ENCODE results near the gene GNB5. TPM values are rescaled to one million over a fixed set of nuclear protein-coding genes. Genes with fewer than 3 reads are reported as not detected.

The GNB5 gene
- total RNA-seq, 1 experiment from 2014 or later: 29.8 TPM

- no peak overlapping the region for H3K14ac ChIP-seq (ENCODE audit: insufficient read depth, low read length)
- H3K56ac ChIP-seq (ENCODE audit: insufficient read length, low read depth, low read length): no peak overlapping the region
- TF ChIP-seq, protein P1, sequence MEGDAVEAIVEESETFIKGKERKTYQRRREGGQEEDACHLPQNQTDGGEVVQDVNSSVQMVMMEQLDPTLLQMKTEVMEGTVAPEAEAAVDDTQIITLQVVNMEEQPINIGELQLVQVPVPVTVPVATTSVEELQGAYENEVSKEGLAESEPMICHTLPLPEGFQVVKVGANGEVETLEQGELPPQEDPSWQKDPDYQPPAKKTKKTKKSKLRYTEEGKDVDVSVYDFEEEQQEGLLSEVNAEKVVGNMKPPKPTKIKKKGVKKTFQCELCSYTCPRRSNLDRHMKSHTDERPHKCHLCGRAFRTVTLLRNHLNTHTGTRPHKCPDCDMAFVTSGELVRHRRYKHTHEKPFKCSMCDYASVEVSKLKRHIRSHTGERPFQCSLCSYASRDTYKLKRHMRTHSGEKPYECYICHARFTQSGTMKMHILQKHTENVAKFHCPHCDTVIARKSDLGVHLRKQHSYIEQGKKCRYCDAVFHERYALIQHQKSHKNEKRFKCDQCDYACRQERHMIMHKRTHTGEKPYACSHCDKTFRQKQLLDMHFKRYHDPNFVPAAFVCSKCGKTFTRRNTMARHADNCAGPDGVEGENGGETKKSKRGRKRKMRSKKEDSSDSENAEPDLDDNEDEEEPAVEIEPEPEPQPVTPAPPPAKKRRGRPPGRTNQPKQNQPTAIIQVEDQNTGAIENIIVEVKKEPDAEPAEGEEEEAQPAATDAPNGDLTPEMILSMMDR (conservative IDR thresholded peaks at IDR 0.05): no peak
- no peaks in the 10 kb centered on the region for H3K79me1 ChIP-seq (ENCODE audit: insufficient read depth, low read depth, low read length, poor library complexity, severe bottlenecking)
- DNase-seq: peak; percentile 81
- H3K23me2 ChIP-seq (ENCODE audit: insufficient read length, low read depth, low read length, poor library complexity, severe bottlenecking): no peaks in the 10 kb centered on the region
- H3T11ph ChIP-seq (ENCODE audit: low read length): no peak overlapping the region
- no peak overlapping the region for H2BK5ac ChIP-seq (ENCODE audit: insufficient read length, low read length)
- no peaks in the 10 kb centered on the region for H4K20me1 ChIP-seq (ENCODE audit: control insufficient read depth, insufficient read depth, insufficient read length)
- H4K5ac ChIP-seq (ENCODE audit: insufficient read length, low read depth, low read length): no peak overlapping the region
- no peak overlapping the region for H4K91ac ChIP-seq (ENCODE audit: insufficient read length, low read depth, low read length)
- no peaks in the 10 kb centered on the region; the same call in 1 of the 2 replicates for H3K27me3 Mint-ChIP-seq (ENCODE audit: low read depth)
- no peak overlapping the region for H2AK5ac ChIP-seq (ENCODE audit: insufficient read length, low read length)
- H2BK20ac ChIP-seq (ENCODE audit: low read depth, low read length, poor library complexity, severe bottlenecking): no peak overlapping the region
- H3K9me3 ChIP-seq (ENCODE audit: control insufficient read depth, low read depth, low read length): no peaks in the 10 kb centered on the region
- H2BK12ac ChIP-seq (ENCODE audit: insufficient read length, low read depth, low read length): no peak overlapping the region
- H4K8ac ChIP-seq (replicated peaks; ENCODE audit: insufficient read length, low read depth, low read length): no peak overlapping the region
- no peak overlapping the region for H2BK15ac ChIP-seq (ENCODE audit: low read depth, low read length)
- H3K9me3 Mint-ChIP-seq: no peaks in the 10 kb centered on the region
- H3K18ac ChIP-seq (ENCODE audit: insufficient read length, low read depth, low read length): no peak overlapping the region
- H3K4ac ChIP-seq (ENCODE audit: low read depth, low read length): no peak overlapping the region
- no CpG with 5 or more reads among the region's 8 CpGs for WGBS (ENCODE audit: extremely low coverage, insufficient read length, low lambda C conversion rate)
- peaks cover 4 to 34% (median 29%) of the 10 kb centered on the region in 3 experiments; a peak in 6 of 7 replicates for H3K36me3 Mint-ChIP-seq (ENCODE audit: insufficient read depth in 1 of 3, low read depth in 3 of 3)
- H3K4me1 ChIP-seq (ENCODE audit: insufficient read depth, low read length): no peaks in the 10 kb centered on the region
- no peaks in the 10 kb centered on the region for H3K27me3 ChIP-seq (ENCODE audit: insufficient read depth, low read length)
- H3K4me3 Mint-ChIP-seq: no peak overlapping the region
- no peaks in the 10 kb centered on the region for H3K4me1 Mint-ChIP-seq
- no peak overlapping the region for H3K27ac ChIP-seq (ENCODE audit: insufficient read length, low read depth, low read length)
- no peak overlapping the region for H3K9ac ChIP-seq (ENCODE audit: extremely low read depth, insufficient read length, low read length)
- H3K27ac Mint-ChIP-seq: no peak overlapping the region
- H2BK120ac ChIP-seq (ENCODE audit: low read depth, low read length, poor library complexity, severe bottlenecking): no peak overlapping the region
- no peak overlapping the region for H3K23ac ChIP-seq (ENCODE audit: insufficient read length, low read depth, low read length)
- no peak overlapping the region for H3K4me2 ChIP-seq (ENCODE audit: insufficient read depth, insufficient read length, low read length)
- H3K79me2 ChIP-seq (ENCODE audit: insufficient read depth, low read length): no peaks in the 10 kb centered on the region
- H2AFZ ChIP-seq (ENCODE audit: low read length): no peak overlapping the region
Measured at GRCh38 chr15:52228921-52229320, 37.7 kb upstream of the GNB5 start.

Measured in H9 (cell line).